Fibroblast of pulmonary artery (primary cell): ENCODE data around the gene RBM34.

Experiments used
- DNase-seq: peaks from one replicate; pipeline ENCODE4 v3.0.0-alpha.2; 2010; ENCODE audit warnings: low read depth
- H3K4me3 ChIP-seq: replicated peaks from 2 replicates; pipeline ENCODE4 v1.5.1; 2011; ENCODE audit warnings: low read depth, mild to moderate bottlenecking, control low read depth, low read length, moderate library complexity
- CTCF ChIP-seq: IDR thresholded peaks from 2 replicates; pipeline ENCODE4 v1.5.1; 2011; ENCODE audit warnings: mild to moderate bottlenecking, control low read depth, low read length, inconsistent platforms; ENCODE audit errors: missing control alignments

RBM34 gene

GRCh38 chr1:235152235-235152634 lies 8.8 kb downstream of the RBM34 start:
- TF ChIP-seq CTCF, result no peak
- no peak overlapping the region for H3K4me3 ChIP-seq
- DNase-seq, result no peak

GRCh38 chr1:235151033-235151432 lies 10.0 kb downstream of the RBM34 start:
- H3K4me3 ChIP-seq, result no peak overlapping the region
- DNase-seq, result no peak
- TF ChIP-seq CTCF, result no peak

- TF ChIP-seq CTCF, result no peak
- DNase-seq, result no peak
- H3K4me3 ChIP-seq, result no peak overlapping the region
Observed at GRCh38 chr1:235149824-235150223, 11.2 kb downstream of the RBM34 start.

GRCh38 chr1:235147269-235147668 lies 13.8 kb downstream of the RBM34 start:
- TF ChIP-seq CTCF, result no peak
- H3K4me3 ChIP-seq, result no peak overlapping the region
- no peak for DNase-seq

- no peak for TF ChIP-seq CTCF
- H3K4me3 ChIP-seq, result no peak overlapping the region
- DNase-seq, result no peak
Observed at GRCh38 chr1:235145639-235146038, 15.4 kb downstream of the RBM34 start.

- no peak for DNase-seq
Observed at GRCh38 chr1:235142991-235143390, 18.1 kb downstream of the RBM34 start.

More at GRCh38 chr1:235142991-235143390, 18.1 kb downstream of the RBM34 start:
- TF ChIP-seq CTCF, result no peak
- H3K4me3 ChIP-seq, result no peak overlapping the region
